KG1 (cell line): ENCODE results near the gene ZNF483.
"Not testable (repeated sequence)": the region's sequence is repeated elsewhere in the genome, so short reads cannot be mapped to it uniquely, and the experiment has no call there.

Experiments used
- DNase-seq: peaks from one replicate; lab custom pipeline; 2025; lab: John Stamatoyannopoulos, UW

The ZNF483 gene

DNA sequence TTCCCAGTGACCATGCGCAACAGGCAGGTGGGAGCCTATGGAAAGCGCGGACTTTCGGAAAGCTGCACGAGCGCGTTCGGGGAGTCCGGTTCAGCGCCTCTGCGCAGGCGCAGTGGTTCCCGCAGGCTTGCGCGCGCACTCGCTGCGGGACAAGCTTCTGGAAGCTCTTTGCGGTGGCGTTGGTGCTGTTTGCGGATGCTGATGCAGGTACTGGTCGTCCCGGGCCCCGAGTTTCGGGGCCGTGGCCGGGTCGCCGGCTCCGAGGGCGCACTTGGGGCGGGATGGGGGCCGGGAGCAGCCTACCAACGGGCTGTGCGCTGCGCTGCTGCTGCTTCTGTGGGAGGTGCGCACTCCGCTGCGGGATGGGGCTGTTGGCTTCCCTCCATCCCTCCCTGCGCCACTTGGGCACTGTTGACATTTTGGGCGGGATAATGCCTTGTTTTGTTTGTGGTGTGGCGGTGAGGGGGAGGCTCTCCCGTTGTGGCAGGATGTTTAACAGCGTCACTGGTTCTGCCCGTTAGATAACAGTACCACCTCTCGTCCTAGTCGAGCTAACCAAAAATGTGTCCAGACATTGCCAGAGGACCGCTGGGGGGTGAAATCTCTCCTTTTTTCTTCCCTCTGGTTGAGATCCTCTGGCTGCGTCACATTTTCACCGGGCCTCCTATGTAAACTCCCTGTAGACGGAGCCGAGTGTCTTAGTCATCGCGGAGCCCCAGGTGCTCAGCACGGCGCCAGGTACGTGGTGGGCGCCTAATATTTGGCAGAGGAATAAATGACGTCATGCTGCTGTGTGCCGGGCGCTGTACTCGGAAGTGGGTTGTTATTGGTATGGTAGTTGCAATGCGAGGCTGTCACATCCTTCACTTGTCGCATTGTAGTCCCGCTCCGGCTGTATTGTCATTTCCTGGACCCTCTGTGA is at the start of gene ZNF483:
Gene ZNF483, plus strand, starts transcription at position 124 of the 922 bp plus-strand sequence. CDS start 2,217 bp downstream, outside the sequence.
- no peak for DNase-seq

DNA sequence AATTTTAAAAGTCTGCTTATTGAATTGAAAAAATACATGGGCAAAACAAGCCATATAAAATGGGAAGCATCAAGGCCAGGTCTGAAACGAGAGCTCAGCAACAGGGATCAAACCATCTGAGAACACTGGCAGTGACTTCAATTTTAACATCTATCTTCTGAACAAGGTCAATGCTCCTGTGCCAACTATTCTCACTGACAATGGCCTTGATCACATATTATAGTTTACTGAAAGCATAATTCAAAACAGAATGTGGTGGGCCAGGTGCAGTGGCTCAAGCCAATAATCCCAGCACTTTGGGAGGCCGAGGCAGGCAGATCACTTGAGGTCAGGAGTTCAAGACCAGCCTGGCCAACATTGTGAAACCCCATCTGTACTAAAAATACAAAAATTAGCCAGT is 49.8 kb upstream of the ZNF483 start:
- no peak for DNase-seq

DNA sequence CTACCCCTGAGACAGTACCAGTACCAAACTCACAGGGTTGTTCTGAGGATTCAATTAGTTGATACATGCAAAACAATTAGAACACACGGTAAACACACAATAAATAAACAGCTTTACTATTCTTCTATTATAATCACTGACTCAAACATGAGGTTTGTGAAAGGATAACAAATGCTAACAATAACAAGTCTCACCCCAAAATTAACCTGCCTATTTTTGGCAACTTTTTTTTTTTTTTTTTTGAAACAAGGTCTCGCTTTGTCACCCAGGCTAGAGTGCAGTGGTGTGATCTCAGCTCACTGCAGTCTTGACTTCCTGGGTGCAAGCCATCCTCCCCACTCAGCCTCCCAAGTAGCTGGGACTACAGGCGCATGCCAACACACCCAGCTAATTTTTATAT is 47.3 kb upstream of the ZNF483 start:
- DNase-seq = no peak

DNA sequence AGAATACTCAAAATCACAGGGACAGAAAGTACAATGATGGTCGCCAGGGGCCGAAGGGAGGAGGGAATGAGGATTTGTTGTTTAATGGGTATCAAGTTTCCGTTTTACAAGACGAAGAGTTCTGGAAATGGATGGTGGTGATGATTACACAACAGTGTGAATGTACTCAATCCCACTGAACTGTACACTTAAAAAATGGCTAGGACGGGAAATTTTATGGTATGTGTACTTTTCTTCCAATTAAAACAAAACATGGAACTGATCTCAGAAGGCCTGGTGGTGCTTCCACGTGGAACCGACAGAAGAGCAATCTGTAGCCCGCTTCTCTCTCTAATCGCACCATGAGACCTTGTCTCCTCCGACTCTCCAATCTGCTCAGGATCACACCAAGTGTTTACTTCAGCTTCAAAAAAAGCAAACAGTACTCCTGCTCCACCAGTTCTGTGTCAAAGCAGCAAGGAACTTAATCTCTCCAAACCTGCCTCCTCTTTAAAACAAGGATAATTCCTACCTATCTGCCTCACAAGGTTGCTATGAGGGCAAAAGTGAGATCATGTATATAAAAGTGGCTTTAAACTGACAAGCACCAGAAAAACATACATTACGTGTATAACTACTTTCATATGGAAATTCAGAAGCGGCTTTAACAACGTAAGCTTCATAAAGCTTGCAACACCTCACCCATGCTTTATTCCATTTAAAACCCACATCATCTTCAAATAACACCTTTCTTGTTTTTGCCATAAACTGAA is 42.9 kb upstream of the ZNF483 start:
- DNase-seq = peak; percentile 58

DNA sequence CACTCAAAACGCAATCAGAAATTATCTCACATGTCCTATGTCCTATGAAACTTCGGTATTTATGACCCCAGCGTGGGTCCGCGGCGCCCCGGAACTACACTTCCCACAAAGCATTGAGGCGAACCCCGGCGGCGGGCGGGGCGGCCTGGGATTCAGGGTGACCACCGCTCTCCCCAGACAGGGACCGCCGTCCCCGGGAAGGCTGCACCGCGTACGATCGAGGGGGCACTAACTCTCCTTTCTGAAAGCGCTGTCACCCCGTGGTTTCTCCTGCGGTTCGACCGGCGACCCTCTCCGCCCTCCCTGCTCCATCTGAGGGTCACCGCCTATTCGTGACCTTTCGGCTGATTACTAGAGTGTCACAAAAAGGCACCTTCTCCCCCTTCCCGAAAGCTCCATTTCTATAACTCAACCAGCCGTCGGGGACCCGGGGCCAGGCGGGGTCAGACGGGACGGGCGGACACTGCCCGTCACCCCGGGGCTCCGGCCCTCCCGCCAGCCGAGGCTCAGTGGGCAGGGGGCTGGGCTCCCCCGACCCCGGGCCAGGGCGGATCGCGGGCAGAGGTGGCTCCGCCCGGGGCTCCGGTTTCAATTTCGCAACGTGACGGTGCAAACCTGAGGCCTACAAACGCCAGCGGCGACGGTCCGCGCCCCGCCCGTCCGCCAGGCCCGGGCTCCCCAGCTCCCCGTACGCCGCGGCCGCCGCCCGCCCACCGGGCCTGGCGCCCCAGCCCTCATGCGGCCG is 42.1 kb upstream of the ZNF483 start:
- DNase-seq = peak; percentile 58

DNA sequence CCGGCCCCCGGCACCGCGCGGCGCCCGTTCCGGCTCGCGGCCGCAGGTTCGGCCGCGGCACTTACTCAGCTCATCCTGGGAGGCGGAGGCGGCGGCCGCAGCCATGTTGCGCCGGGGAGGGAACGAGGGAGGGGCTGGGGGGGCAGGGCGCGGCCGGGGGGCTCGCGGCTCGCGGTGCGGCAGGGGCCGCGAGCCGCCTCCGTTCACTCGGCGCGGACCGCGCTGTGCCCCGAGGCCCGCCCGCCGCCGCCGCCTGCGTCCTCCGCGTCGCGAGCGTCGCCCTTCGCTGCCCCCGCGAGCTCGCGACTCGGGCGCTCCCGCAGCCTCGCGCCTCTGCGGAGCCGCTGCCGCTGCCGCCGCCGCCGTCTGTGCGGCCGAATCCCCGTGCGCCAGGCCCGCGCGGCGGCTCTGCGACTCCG is 41.5 kb upstream of the ZNF483 start:
- no peak for DNase-seq

DNA sequence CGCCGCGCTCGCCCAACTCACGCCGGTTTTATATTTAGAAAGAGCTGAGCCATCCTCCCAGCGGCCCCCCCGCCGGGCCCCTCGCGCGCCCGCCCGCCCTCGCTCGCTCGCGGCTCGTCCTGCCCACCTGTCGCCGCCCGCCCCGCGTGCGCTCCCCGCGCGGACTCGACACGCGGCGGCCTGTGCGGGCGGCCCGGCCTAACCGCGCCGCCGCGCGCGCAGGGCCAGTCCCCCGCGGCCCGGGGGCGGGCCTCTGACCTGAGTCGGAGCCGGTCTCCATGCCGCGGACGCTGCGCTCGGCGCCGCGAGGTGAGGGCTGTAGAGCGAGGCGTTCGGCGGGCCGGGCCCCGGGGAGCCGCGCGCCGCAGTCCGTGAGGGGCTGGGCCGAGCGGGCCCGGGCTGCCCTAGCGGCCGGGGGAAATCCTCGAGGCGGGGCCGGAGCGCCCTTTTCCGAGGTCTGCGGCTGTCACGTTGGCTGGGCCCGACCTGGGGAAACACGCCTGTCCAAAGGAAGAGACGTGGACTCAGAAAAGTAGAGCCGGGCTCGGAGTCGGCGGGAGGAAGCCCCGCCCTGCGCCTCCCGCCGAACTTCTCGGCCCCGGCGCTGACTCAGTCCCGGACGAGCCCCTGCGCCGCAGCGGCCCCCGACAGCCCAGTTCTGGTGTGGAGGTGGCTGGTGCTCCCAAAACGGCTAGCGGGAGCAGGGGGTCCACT is 41.0 kb upstream of the ZNF483 start, which contains the start of gene ECPAS:
Gene ECPAS, minus strand, starts transcription at position 526 of the 714 bp plus-strand sequence. CDS start 11,465 bp downstream, outside the sequence.
- peak; percentile 55 for DNase-seq

DNA sequence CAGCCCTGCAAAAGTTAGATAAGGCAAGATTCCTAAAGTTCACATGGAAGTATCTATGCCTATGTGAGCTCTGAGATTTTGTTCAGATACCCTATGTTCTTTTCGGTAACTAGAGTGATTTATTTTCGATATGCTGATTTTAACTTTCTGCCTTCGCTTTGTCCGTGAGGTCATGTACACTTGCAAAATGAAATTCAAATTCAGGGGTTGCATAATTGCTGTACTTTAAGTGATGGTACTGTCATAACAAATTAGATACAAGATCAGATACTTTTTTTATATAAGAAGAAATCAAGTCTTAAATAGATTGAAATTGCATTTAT is 40.4 kb upstream of the ZNF483 start:
- no peak for DNase-seq

DNA sequence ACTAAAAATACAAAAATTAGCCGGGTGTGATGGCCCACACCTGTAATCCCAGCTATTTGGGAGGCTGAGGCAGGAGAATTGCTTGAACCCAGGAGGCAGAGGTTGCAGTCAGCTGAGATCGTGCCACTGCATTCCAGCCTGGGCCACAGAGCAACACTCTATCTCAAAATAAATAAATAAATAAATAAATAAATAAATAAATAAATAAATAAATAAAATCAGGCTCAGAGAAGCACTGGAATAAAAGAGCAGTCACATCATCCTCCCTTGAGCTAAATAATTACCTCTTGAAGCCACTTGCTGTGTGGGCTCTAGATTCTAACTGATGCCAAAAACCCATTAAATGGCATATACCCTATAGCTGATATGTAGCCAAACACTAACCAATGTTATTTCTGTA is 27.8 kb upstream of the ZNF483 start:
- DNase-seq = not testable (repeated sequence)

DNA sequence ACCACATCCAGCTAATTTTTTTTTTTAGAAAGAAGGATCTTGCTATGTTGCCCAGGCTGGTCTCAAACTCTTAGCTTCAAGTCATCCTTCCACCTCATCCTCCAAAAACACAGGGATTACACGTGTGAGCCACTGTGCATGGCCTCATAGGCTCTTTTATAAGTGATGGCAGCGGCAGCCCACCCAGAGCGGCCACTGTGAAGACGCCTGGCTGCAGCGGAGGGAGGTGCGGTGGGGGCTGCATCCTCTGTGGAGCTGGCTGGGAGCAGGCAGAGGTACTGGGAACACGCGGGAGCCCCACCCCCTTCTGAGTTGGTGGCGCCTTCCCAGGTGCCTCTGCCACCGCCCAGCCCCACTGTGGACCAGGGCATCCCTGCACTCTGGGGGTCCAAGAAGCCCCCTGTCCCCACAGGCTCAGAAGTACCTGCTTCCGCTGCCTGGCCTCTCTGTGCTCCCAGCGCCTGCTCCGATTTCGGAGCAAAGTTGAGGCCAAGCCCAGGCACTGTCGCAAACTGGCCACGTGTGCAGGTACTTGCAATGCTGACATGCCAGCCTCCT is 23.9 kb upstream of the ZNF483 start:
- DNase-seq = no peak

DNA sequence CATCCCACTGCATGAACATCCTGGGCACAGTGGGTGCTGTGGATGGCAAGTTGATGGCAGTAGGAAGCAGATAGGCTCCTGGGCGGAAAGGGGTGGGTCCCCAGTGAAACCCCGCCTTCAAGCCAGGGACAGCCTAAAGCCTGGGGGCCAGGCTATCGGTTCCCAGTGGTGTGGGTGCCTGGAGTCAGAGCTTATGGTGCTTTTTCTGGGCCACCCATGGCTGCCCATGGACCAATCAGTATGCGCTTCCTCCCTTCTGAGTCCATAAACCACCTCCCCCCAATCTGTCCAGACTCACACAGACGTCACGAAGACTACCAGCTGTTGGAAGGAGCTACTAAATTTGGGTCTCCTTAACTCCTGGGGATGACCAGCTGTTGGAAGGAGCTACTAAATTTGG is 23.3 kb upstream of the ZNF483 start:
- no peak for DNase-seq

DNA sequence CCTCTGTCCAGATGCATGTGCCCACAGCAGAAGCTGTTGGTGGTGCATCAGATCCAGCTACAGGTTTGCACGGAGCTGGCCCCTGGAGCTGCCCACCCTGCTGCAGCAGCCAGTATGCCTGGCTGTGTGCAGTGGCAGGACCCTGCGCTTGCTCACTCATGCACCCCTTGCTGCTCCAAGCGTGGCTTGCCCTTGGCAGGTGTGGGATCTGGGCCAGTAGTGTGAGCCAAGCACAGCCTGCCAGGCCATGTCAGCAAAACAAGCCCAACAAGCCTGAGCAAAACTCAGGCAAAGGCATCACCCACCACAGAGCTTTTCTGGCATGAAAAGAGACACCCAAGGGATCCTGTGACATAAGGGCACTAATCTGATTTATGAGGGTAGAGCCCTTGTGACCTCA is 22.5 kb upstream of the ZNF483 start:
- no peak for DNase-seq

DNA sequence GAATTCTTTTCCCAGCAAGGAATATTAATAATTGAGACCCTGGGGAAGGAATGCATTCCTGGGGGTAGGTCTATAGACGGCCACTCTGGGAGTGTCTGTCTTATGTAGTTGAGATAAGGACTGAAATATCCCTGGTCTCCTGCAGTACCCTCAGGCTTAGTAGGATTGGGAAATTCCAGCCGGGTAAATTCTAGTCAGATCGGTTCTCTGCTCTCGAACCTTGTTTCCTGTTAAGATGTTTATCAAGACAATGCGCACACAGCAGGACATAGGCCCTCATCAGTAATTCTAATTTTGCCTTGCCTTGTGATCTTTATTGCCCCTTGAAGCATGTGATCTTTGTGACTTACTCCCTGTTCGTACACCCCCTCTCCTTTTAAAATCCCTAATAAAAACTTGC is 13.4 kb upstream of the ZNF483 start:
- not testable (repeated sequence) for DNase-seq

DNA sequence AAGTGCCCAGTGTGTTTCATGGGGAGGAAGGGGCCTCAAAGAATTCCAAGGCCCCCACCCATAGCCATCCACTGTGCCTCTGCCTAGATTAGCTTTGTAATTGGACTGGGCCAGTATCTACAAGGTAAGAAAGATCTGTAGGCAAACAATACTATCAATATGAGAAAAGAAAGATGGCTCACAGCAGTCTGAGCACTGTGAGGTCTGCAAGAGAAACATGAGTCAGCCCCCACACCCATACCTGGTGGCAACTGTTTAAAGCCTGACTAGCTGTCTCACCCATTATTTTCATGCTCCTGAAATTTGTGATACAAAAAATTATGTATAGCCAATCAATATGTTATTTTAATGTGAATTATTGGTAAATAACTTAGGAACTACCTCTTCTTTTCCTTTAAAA is 10.0 kb upstream of the ZNF483 start:
- DNase-seq = no peak

DNA sequence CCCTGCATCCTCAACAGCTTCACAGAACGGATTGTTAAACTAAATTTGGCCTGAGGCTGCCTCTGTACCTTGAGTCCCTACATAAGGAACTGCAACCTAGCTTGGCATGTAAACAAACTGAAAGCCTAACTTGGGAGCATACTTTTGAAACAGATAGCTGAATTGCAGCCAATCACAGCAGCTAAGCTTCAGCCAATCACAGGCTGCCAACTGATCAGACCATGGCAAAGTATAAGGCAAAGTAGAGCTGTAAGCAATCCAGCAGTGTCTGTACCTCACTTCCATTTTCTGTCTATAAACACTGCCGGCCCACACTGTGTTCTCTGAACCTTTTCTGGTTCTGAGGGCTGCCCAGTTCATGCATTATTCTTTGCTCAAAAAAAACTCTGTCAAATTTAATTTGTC is 8.9 kb upstream of the ZNF483 start:
- no peak for DNase-seq

DNA sequence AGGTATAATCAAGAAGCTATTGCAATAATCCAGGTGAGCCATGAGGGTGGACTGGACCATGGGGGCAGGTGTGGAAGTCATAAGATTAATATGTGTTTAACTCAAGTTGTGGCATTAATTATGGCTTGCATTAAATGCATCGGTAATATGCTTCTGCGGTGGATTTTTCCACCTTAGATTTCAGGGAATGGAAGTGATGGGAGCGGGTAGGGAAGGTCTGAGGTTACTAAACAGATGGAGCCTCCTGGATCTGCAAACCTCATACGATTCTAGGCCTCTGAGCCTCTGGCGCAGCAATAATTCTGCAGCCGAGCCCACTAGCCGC is 286 bp upstream of the ZNF483 start:
- DNase-seq = no peak

DNA sequence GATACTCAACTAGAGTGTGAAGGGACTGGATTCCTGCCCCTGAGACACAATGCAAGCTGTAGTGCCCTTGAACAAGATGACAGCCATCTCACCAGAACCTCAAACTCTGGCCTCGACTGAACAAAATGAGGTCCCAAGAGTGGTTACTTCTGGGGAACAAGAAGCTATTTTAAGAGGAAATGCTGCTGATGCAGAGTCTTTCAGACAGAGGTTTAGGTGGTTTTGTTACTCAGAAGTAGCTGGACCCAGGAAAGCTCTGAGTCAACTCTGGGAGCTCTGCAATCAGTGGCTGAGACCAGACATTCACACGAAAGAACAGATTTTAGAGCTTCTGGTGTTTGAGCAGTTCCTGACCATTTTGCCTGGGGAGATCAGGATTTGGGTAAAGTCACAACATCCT is 2.4 kb downstream of the ZNF483 start:
- DNase-seq = no peak

DNA sequence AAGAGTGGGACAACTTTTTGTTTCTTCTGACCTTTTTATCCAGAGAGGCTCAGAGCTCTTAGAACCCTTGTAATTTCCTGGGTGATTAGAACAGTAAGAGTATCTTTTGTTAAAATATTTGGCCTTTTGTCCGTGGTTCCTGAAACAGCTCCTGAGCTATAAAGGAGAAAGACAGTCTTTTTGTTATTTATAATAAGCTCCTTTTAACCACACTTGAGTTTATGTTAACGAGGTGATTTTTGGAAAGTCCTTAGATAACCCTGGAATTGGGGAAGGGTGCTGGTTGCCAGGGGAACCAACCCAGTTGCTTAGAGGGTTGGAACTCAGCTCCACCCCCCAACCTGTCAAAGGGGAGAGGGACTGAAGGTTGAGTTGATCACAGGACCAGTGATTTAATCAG is 4.8 kb downstream of the ZNF483 start:
- DNase-seq = no peak

DNA sequence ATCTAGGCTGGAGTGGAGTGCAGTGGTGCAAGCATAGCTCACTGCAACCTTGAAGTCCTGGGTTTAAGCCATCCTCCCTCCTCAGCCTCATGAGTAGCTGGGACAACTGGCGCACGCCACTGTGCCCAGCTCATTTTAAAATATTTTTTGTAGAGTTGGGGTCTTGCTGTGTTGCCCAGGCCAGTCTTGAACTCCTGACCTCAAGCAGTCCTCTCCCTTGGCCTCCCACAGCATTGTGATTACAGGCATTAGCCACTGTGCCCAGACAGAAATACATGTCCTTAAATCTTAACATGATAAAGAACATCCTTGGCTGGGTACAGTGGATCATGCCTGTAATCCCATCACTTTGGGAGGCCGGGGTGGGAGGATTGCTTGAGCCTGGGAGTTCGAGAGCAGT is 6.7 kb downstream of the ZNF483 start:
- no peak for DNase-seq

DNA sequence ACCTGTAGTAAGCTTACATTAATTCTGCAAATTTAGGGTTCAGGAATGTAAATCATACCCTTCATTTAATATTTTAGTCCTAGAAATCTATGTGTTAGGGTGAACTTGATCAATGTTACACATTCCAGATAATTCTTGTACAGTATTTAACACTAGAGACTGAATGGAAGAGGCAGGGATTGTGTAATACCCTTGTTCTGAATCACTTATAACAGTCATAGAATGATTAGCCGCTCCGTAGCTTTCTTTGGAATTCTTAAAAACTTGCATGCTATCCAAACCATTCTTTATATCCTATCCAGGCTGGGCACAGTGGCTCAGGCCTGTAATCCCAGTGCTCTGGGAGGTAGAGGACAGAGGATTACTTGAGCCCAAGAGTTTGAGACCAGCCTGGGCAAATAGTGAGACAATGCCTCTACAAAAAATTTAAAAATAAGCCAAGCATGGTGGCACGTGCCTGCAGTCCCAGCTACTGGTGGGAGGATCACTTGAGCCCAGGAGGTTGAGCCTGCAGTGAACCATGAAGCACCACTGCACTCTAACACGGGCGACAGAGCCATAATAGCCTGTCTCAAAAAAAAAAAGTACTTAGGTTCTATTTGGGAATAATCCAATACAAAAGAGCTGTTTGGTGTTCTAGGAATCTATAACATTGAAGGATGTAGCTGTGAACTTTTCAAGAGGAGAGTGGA is 8.3 kb downstream of the ZNF483 start:
- no peak for DNase-seq
